ENCODE measurements around the gene SUFU.

SUFU gene

DNA sequence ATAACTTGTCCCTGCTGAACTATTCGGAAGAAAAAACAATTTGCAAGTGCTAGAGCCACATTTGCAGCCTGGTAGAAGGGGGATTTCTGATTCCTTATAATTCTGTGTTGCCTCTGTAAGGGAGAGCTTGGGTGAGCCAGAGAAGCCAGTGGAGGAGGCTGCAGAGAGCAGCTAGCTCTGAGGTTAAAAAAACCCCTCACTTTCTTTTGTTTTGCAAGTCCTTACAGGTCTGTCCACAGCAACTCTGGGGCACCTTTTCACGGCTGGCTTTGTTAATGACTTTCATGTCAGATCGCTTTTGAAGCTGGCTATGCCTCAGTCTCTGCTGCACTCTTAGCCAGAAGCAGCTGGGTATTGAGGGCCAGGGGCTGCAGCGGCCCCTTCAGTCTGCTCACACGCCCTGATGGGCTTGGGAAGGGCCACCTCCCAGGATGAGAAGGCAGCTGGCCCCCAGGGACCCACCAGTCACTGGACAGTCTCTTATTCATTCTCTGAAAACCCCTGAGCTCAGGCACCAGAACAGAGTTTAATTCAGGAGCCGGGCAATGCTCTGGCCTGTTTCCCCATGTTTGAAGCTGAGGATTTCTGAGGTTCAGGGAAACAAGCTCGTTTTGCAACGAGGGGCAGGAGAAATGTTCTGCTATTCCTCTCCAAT lies 171.4 kb downstream of the SUFU start:
- DNase-seq, result no peak

DNA sequence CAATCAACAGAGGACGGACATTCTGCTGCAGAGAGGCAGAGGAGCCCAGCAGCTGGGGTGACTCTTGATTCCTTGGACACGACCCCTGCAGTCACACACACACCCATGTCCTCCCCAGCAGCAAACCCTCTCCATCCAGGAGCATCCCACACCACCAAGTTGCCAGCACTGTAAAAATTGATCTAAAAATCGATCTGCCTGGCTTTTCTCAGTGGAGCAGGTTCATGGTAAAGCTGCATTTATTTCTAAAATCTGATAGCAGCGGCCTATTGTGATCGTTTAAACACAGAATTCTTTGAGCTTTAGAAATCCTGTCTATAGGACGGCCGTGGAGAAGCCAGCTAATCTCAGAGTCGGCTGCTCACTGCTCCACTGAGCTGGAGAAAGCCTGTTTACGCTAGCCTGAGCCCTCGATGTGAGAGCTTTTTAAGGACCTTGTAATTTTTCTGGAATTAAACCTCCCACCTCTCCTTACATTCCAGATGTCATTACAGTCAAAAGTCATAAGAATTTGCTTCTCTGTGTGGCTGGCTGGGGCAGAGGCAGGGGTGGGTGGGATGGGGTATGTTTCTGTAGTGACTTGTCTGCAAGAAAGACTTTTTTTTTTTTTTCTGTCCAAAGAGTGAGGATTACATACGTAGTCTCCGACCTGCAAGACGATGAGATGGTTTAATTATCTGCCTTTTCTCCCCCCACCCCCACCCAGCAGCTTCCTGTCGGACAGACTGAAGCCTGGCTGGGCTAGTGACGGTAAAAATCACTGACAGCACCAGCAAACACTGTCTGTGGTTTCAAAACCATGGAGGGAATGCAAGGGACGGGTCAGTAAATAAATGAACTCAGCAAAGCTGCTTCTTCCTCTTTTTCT lies 172.1 kb downstream of the SUFU start:
- peak; percentile 95 for DNase-seq

DNA sequence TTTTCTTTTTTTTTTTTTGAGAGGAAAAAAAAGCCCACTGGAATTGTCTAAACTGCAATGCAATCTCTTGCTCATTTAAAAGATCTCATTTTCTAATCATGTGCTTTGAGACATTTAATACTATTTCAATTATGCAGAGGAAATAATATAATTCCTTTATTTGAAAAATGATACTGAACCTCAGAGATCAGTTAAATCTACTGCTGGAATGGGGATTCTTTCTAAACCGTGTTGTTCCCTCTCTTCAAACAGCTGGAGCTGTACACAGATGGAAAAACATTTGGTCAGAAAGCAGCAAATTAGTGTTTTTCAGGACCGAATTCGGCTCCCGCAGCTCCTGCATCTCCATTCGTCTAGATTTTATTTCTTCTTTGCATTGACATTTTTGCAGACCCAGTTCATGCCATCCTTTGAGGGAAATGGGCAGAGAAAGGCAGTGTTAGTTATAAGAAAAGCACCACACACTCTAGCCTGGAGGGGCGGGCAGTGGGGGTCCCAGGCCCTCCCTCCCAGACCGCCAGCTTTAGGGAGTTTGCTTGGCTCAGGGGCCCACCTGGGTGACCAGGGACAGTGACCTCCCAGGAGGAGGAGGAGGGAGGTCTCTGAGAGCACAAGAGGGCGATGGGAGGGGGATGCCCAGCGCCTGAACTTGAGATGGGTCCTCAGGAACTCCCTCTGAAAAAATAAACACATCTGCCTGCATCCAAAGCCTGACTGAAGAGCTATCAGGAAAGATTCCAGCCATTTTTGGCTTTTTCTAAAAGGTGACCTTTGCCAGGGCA lies 173.0 kb downstream of the SUFU start:
- DNase-seq, result no peak

DNA sequence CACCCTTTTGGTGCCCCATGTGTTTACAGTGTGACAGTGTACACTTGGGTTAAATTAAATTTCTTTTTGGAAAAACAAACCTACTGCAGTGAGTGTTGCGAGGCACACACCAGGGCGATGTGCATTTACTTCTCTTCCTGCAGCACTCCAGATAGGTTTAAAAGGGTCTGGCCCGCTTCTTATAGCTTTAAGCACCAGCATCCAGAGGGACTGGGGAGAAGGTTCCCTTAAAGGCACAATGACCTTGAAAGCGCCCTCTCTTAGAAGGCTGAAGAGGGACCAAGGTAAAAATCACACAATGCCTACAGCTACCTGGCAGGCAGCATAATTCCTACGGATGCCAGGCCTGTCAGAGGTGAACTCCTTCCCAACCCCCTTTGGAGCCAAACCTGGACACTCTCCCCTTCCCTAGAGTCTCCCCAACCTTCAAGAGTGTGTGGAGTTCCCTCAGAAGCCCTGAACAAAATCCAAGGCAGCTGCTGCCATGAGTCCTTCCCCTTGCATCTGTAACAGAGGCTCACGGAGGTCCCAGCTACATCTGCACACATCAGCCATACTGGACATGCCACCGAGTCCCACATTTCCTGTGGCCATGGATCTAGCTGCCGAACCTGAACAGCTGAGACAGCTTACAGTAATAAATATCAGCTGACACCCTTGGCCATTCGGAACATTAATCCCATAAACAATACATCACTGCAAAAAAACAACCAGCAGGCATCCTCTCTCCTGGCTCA lies 173.7 kb downstream of the SUFU start:
- DNase-seq, result no peak

DNA sequence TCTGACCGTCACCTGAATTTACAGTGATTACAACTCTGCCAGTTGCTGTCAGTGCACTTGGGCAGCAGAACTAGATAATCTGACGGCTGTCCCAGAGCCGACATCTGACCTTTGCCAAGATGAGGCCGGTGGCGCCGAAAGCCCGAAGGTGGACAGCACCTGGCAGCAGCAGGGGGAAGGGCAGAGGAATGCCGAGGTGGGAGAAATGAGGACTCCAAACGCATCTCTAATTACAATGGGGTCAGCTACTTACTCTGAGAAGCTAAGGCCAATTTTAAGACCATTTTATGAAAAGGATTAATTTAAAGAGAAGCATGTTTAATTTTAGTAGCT lies 174.3 kb downstream of the SUFU start:
- no peak for DNase-seq

DNA sequence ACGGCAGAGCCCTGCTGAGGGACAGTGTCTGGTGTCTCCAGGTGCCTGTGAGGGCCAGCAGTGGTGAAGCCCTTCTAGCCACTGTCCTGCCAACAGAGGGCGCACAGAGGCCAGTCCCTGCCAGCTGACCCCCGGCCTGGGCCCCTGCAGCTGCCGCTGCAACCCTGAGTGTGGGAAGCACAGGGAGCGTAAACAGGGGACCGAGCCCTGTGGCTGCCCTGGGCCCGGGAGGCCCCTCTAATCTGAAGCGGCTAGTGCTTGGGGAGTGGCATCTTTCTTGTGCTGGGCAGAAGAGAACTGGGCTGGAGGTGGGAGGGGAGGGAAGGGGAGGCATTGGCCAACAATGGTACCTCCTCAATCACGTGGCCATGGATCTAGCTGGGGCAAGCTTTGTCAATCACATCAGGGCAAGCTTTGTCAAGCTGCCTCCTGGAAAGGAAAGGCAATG lies 175.1 kb downstream of the SUFU start:
- DNase-seq, result peak; percentile 64

DNA sequence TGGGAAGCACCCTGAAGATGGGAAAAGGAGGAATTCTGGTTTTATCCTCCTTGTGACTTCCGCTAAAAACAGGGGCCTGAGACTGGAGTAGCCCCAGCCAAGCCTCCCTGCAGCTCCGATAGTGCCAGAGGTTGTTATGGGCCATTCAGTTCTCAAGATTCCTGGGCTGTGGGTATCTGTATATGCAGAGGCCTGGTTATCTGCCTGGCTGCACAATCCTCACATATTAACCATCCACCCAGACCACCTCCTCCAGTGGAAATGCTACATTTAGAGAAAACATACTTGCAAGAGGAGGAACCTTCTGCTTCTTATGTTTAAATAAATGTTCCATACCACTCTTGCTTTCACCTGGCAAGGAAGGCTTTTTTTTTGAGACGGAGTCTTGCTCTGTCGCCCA lies 175.8 kb downstream of the SUFU start:
- no peak for DNase-seq

DNA sequence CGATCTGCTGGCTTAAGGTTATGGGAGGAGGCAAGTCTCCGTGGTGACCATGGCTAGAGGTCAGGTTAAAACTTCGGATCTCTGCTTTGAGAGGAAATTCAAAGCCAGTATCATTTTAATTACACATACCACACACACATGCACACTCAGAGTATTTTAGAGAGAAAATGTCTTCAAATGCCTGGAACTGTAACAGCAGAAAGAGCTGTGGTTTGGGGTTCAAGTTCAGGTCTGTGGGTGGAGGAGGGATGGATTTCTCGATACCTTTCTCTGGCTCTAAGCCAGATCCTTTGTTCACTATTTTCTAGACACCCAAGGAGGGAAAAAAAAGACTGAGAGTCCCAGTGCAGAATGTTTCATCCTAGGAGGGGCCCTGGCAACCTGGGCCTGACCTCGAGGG lies 177.9 kb downstream of the SUFU start:
- DNase-seq, result no peak

DNA sequence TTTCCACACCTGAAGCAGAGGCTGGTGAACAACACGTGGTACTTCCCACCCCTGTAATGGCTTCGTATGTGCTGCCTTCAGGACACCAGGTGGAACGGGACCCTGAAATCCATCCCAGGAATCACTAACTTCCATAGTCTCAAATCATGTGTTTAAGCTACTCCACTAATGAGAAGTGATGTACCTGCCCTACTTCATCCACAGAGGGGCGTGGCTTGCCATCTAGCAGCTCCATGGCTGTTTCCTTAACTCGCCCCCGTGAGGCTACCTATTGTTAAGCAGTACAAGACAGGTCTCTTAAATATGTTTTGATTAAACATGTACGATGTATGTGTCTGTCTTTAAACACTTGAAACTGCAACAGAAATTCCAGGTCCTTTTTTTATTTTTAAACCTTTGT lies 178.6 kb downstream of the SUFU start:
- DNase-seq, result no peak

DNA sequence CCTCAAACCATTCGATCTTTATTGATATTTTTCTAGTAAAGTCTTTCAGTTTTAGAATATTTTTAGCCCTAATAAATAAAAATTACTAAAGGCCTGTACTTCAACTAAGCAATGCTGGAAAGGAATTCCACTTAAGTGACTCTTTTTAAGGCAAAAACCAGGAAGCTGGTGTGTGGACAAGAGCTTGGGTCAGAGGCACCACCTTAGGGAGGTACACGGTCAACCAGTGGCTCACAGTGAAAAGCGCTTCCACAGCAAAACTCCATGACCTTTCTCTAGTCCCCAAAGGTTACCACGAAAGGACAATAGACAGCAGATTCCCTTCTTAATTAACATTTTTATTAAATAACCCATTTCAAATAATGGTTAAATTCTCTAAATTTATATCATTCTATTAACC lies 179.2 kb downstream of the SUFU start:
- no peak for DNase-seq
